ENCODE measurements around the gene CYSRT1. TPM values are rescaled to one million over a fixed set of nuclear protein-coding genes. Genes with fewer than 3 reads are reported as not detected.
"Not testable (repeated sequence)": the region's sequence is repeated elsewhere in the genome, so short reads cannot be mapped to it uniquely, and the experiment has no call there.

Gene CYSRT1
- total and polyA plus RNA-seq, 2 donors (not counting 1 experiment from before 2014, with no cell fraction given): 0.22 to 0.51 TPM

DNA sequence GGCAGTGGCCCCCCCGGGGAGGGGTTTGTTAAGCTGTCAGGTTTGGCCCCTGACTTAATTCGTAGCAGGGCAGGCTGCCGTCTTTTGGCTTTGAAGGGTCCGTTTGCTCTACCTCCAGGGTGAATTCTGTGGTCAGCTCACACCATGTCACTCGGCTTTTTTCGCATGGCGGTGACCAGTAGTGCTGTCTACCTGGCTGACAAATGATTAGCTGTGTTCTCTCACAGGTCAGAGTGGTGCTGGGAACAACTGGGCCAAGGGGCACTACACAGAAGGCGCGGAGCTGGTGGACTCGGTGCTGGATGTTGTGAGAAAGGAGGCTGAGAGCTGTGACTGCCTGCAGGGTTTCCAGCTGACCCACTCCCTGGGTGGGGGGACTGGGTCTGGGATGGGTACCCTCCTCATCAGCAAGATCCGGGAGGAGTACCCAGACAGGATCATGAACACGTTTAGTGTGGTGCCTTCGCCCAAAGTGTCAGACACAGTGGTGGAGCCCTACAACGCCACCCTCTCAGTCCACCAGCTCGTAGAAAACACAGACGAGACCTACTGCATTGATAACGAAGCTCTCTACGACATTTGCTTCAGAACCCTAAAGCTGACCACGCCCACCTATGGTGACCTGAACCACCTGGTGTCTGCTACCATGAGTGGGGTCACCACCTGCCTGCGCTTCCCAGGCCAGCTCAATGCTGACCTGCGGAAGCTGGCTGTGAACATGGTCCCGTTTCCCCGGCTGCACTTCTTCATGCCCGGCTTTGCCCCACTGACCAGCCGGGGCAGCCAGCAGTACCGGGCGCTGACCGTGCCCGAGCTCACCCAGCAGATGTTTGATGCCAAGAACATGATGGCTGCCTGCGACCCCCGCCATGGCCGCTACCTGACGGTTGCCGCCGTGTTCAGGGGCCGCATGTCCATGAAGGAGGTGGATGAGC is 17.6 kb downstream of the CYSRT1 start:
- ChIA-PET POLR2A (interaction anchor here (0.6 to 2.1 kb wide), 7 partner anchors 11 to 250 kb away, joined by 3 to 15 read pairs (median 4); partner anchors contain the start of genes MAN1B1, PAXX and TOR4A), CTCF (interaction anchor here (0.6 to 8.9 kb wide), 3 partner anchors 12 to 380 kb away, joined by 3 to 76 read pairs (median 8); partner anchors contain the start of genes CYSRT1, RNF208 and RNF224)
- Mint-ChIP-seq H3K9me3 (ENCODE audit: insufficient read depth) (no peaks in the 10 kb centered on the region), H3K27me3 (no peaks in the 10 kb centered on the region), H3K4me1 (peaks cover 33% of the 10 kb centered on the region), H3K27ac (peak overlapping the region; percentile 82), H3K4me3 (peak overlapping the region; percentile 87)
- peak overlapping the region in 1 of 2 donors; percentile 38 for H3K27ac ChIP-seq (ENCODE audit: low read length in 2 of 2)
- intact Hi-C loops (cut with micrococcal nuclease): no loop called here
- H2AFZ ChIP-seq (ENCODE audit: insufficient read depth, low read depth, low read length, poor library complexity, severe bottlenecking): no peak overlapping the region
- peaks cover 0 to 20% of the 10 kb centered on the region in 2 experiments for H3K36me3 ChIP-seq (replicated peaks in 1 of 2; ENCODE audit: control extremely low read depth in 1 of 2, control insufficient read depth in 1 of 2, extremely low read depth in 1 of 2, insufficient read depth in 2 of 2, low read length in 1 of 2)
- no peaks in the 10 kb centered on the region for H3K9me3 ChIP-seq (ENCODE audit: control extremely low read depth in 1 of 3, control insufficient read depth in 2 of 3, insufficient read depth in 1 of 3, low read length in 2 of 3)
- no peaks in the 10 kb centered on the region for H3K27me3 ChIP-seq (replicated peaks in 1 of 4; ENCODE audit: control extremely low read depth in 1 of 4, control insufficient read depth in 3 of 4, insufficient read depth in 4 of 4, low read length in 3 of 4)
- ATAC-seq (ENCODE audit: low read depth): no peak
- peaks cover 50% of the 10 kb centered on the region for H4K20me1 ChIP-seq (ENCODE audit: control insufficient read depth, insufficient read depth, low read length, poor library complexity, severe bottlenecking)
- peaks cover 51% of the 10 kb centered on the region for H3K79me2 ChIP-seq (ENCODE audit: control insufficient read depth, insufficient read depth, low read length)
- no peak for TF ChIP-seq EZH2 (IDR thresholded peaks at IDR 0.05; ENCODE audit: borderline replicate concordance, insufficient read depth, low read depth, low read length, poor library complexity, severe bottlenecking)
- TF ChIP-seq, protein P1, sequence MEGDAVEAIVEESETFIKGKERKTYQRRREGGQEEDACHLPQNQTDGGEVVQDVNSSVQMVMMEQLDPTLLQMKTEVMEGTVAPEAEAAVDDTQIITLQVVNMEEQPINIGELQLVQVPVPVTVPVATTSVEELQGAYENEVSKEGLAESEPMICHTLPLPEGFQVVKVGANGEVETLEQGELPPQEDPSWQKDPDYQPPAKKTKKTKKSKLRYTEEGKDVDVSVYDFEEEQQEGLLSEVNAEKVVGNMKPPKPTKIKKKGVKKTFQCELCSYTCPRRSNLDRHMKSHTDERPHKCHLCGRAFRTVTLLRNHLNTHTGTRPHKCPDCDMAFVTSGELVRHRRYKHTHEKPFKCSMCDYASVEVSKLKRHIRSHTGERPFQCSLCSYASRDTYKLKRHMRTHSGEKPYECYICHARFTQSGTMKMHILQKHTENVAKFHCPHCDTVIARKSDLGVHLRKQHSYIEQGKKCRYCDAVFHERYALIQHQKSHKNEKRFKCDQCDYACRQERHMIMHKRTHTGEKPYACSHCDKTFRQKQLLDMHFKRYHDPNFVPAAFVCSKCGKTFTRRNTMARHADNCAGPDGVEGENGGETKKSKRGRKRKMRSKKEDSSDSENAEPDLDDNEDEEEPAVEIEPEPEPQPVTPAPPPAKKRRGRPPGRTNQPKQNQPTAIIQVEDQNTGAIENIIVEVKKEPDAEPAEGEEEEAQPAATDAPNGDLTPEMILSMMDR (IDR thresholded peaks at IDR 0.05): no peak
- peak overlapping the region; percentile 96 for H3K4me2 ChIP-seq (replicated peaks; ENCODE audit: low read depth, low read length, poor library complexity, severe bottlenecking)
- peak overlapping the region; percentile 80 for H3K9ac ChIP-seq (ENCODE audit: low read length)
- peaks cover 18 to 38% of the 10 kb centered on the region in 2 donors for H3K4me1 ChIP-seq (ENCODE audit: control insufficient read depth in 2 of 2, insufficient read depth in 2 of 2, low read length in 2 of 2)
- H3K4me3 ChIP-seq (ENCODE audit: control extremely low read depth in 1 of 5, extremely low read depth in 1 of 5, insufficient read depth in 1 of 5, low read depth in 2 of 5, low read length in 4 of 5): peak overlapping the region; percentile 5 to 76 (median 55)
- DNase-seq: peak; percentile 34
- WGBS (ENCODE audit: insufficient coverage): 92% methylated on average over 33 of the region's 36 CpGs

DNA sequence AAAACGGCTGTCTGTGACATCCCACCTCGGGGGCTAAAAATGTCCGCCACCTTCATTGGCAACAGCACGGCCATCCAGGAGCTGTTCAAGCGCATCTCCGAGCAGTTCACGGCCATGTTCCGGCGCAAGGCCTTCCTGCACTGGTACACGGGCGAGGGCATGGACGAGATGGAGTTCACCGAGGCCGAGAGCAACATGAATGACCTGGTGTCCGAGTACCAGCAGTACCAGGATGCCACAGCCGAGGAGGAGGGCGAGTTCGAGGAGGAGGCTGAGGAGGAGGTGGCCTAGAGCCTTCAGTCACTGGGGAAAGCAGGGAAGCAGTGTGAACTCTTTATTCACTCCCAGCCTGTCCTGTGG is 18.3 kb downstream of the CYSRT1 start:
- peaks cover 44% of the 10 kb centered on the region for H3K79me2 ChIP-seq (ENCODE audit: control insufficient read depth, insufficient read depth, low read length)
- H3K4me2 ChIP-seq (replicated peaks; ENCODE audit: low read depth, low read length, poor library complexity, severe bottlenecking); H3K9me3 ChIP-seq (ENCODE audit: control extremely low read depth in 1 of 3, control insufficient read depth in 2 of 3, insufficient read depth in 1 of 3, low read length in 2 of 3); ATAC-seq (ENCODE audit: low read depth); H3K9me3 Mint-ChIP-seq (ENCODE audit: insufficient read depth); H3K4me3 ChIP-seq (ENCODE audit: control extremely low read depth in 1 of 5, extremely low read depth in 1 of 5, insufficient read depth in 1 of 5, low read depth in 2 of 5, low read length in 4 of 5); DNase-seq; H2AFZ ChIP-seq (ENCODE audit: insufficient read depth, low read depth, low read length, poor library complexity, severe bottlenecking); H3K27ac ChIP-seq (ENCODE audit: low read length in 2 of 2); H3K27me3 Mint-ChIP-seq; intact Hi-C loops (cut with micrococcal nuclease); H3K27me3 ChIP-seq (replicated peaks in 1 of 4; ENCODE audit: control extremely low read depth in 1 of 4, control insufficient read depth in 3 of 4, insufficient read depth in 4 of 4, low read length in 3 of 4); H3K9ac ChIP-seq (ENCODE audit: low read length): not testable (repeated sequence)
- ChIA-PET POLR2A (interaction anchor here (0.6 to 2.1 kb wide), 2 partner anchors 11 to 251 kb away, joined by 4 to 15 read pairs; partner anchors contain the start of gene PAXX), CTCF (interaction anchor here (1.6 kb wide), 1 partner anchor 11 kb away, joined by 8 read pairs; no protein-coding TSS in a partner anchor)
- WGBS (ENCODE audit: insufficient coverage): 91% methylated on average over 10 of the region's 18 CpGs
- Mint-ChIP-seq H3K4me1 (peaks cover 30% of the 10 kb centered on the region), H3K27ac (peak overlapping the region; percentile 65), H3K4me3 (peak overlapping the region; percentile 87)
- H3K4me1 ChIP-seq (ENCODE audit: control insufficient read depth in 2 of 2, insufficient read depth in 2 of 2, low read length in 2 of 2): peaks cover 18 to 31% of the 10 kb centered on the region in 2 donors
- H3K36me3 ChIP-seq (replicated peaks in 1 of 2; ENCODE audit: control extremely low read depth in 1 of 2, control insufficient read depth in 1 of 2, extremely low read depth in 1 of 2, insufficient read depth in 2 of 2, low read length in 1 of 2): peaks cover 0 to 20% of the 10 kb centered on the region in 2 experiments
- H4K20me1 ChIP-seq (ENCODE audit: control insufficient read depth, insufficient read depth, low read length, poor library complexity, severe bottlenecking): peaks cover 43% of the 10 kb centered on the region
